Adrenal gland (tissue), 5 donors: ENCODE results near the gene WDR38.

Source experiments
- POLR2A ChIP-seq, 2 donors: fragments of 450-650 bp; IDR thresholded peaks; one replicate each; pipeline ENCODE4 v1.6.1; 2017; ENCODE audit warnings: antibody characterized with exemption in 2 of 2, mild to moderate bottlenecking in 2 of 2, moderate library complexity in 1 of 2
- TF ChIP-seq, protein P1 (sequence below), 6 experiments: fragments of 450-650 bp in 4 of 6; fragments of 200-600 bp in 2 of 6; sonication (generic) in 1 of 6; IDR thresholded peaks; 1 replicate in 5 of 6; 2 replicates in 1 of 6; pipeline versions ENCODE4 v1.5.1 to v1.8.0; 2016 to 2021; ENCODE audit warnings: antibody characterized with exemption in 6 of 6, mild to moderate bottlenecking in 2 of 6, moderate library complexity in 1 of 6
- donor health status: DM: no; HTN: no; CAD: no.

DNA sequence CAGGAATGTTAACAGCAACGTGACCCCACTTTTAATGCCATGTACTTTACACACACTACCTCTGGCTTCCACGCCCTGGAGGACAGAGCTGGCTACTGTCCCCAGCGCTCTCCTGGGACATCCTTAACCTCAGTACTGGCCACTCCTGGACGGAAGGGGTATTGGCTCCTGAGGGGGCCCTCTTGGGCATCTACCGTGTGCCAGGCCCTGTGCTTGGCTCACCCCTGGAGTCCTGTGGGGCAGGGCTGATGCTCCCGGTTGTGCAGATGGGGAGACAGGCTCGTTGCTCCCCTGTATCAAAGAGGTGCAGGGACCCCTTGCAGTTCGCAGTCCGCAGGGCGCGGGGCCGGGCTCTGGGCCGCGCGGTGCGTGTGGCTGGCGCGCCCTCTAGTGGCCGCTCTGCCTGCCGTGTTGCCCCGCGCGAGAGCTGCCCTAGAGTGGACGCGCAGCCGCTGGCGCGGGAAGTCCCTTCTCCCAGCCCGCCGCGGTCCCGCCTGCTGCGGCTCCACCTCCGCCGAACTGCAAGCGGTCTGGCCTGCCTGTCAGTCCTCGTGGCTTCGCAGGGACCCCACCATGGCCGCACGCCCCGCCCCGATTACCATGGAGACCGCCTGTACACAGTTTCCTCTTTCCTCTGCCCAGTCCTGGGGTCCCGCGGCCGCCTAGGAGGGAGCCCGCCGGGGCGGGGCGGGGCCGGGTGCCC lies at the start of gene WDR38:
- TF ChIP-seq, protein P1, sequence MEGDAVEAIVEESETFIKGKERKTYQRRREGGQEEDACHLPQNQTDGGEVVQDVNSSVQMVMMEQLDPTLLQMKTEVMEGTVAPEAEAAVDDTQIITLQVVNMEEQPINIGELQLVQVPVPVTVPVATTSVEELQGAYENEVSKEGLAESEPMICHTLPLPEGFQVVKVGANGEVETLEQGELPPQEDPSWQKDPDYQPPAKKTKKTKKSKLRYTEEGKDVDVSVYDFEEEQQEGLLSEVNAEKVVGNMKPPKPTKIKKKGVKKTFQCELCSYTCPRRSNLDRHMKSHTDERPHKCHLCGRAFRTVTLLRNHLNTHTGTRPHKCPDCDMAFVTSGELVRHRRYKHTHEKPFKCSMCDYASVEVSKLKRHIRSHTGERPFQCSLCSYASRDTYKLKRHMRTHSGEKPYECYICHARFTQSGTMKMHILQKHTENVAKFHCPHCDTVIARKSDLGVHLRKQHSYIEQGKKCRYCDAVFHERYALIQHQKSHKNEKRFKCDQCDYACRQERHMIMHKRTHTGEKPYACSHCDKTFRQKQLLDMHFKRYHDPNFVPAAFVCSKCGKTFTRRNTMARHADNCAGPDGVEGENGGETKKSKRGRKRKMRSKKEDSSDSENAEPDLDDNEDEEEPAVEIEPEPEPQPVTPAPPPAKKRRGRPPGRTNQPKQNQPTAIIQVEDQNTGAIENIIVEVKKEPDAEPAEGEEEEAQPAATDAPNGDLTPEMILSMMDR (IDR thresholded peaks at IDR 0.05), result peak; percentile 82 to 100 (median 99)
- no peak for TF ChIP-seq POLR2A (IDR thresholded peaks at IDR 0.05)
